Fibroblast of lung (primary cell): ENCODE results near the gene CDC42EP5. TPM values are rescaled to one million over a fixed set of nuclear protein-coding genes. Genes with fewer than 3 reads are reported as not detected.
A peak's percentile ranks its signal among the peaks of the same experiment; 100 is the strongest.

Experiments
- DNase-seq, 2 donors: peaks; one replicate each; pipeline versions ENCODE4 v3.0.0 to v3.0.0-alpha.2; 2010; ENCODE audit warnings: low read depth in 2 of 2
- H2AFZ ChIP-seq: 2 replicates; pipeline ENCODE4 v1.5.1; 2012; ENCODE audit warnings: low read length, control low read depth, inconsistent platforms
- H3K27ac ChIP-seq: 2 replicates; pipeline ENCODE4 v1.5.1; 2011; ENCODE audit warnings: low read length, control low read depth; ENCODE audit not compliant: insufficient read depth
- H3K27me3 ChIP-seq: 2 replicates; pipeline ENCODE4 v1.5.1; 2011; ENCODE audit warnings: mild to moderate bottlenecking, low read length; ENCODE audit not compliant: control insufficient read depth, insufficient read depth
- H3K36me3 ChIP-seq: 2 replicates; pipeline ENCODE4 v1.5.1; 2011; ENCODE audit warnings: low read length; ENCODE audit not compliant: control insufficient read depth, insufficient read depth
- H3K4me1 ChIP-seq: 2 replicates; pipeline ENCODE4 v1.5.1; 2011; ENCODE audit warnings: low read length; ENCODE audit not compliant: control insufficient read depth, insufficient read depth; ENCODE audit errors: extremely low read depth
- H3K4me2 ChIP-seq: 2 replicates; pipeline ENCODE4 v1.5.1; 2011; ENCODE audit warnings: low read length, control low read depth; ENCODE audit not compliant: insufficient read depth; ENCODE audit errors: extremely low read depth
- H3K4me3 ChIP-seq, 4 experiments: fragments of 200-600 bp in 1 of 4; sonication (generic) in 1 of 4; replicated peaks in 1 of 4; 2 replicates each; pipeline ENCODE4 v1.5.1; 2011 to 2016; ENCODE audit warnings: low read length in 4 of 4, low read depth in 3 of 4, mild to moderate bottlenecking in 3 of 4, control low read depth in 2 of 4, inconsistent platforms in 1 of 4, mixed read lengths in 1 of 4; ENCODE audit not compliant: insufficient read depth in 1 of 4; ENCODE audit errors: control extremely low read depth in 1 of 4
- H3K79me2 ChIP-seq: 2 replicates; pipeline ENCODE4 v1.5.1; 2012; ENCODE audit warnings: mild to moderate bottlenecking, low read length, inconsistent platforms; ENCODE audit not compliant: control insufficient read depth, insufficient read depth
- H3K9ac ChIP-seq: 2 replicates; pipeline ENCODE4 v1.5.1; 2011; ENCODE audit warnings: mild to moderate bottlenecking, low read length, control low read depth; ENCODE audit not compliant: insufficient read depth
- H3K9me3 ChIP-seq: 2 replicates; pipeline ENCODE4 v1.5.1; 2012; ENCODE audit warnings: low read depth, low read length; ENCODE audit not compliant: control insufficient read depth, insufficient read depth
- H4K20me1 ChIP-seq: 2 replicates; pipeline ENCODE4 v1.5.1; 2011; ENCODE audit warnings: low read length; ENCODE audit not compliant: control insufficient read depth, insufficient read depth; ENCODE audit errors: extremely low read depth
- CTCF ChIP-seq, 2 donors: IDR thresholded peaks in 1 of 2; conservative IDR thresholded peaks in 1 of 2; 1 replicate in 1 of 2; 2 replicates in 1 of 2; pipeline ENCODE4 v1.5.1; 2011 to 2012; ENCODE audit warnings: low read length in 2 of 2, control low read depth in 1 of 2, inconsistent platforms in 1 of 2, low read depth in 1 of 2, mild to moderate bottlenecking in 1 of 2
- EZH2 ChIP-seq: IDR thresholded peaks from 2 replicates; pipeline ENCODE4 v1.5.1; 2012; ENCODE audit warnings: low read length, control low read depth, mild to moderate bottlenecking; ENCODE audit errors: missing control alignments
- polyA plus RNA-seq, 2 donors: library from polyadenylated mRNA; depleted of rRNA in 1 of 2; stranded (reverse) in 1 of 2; unstranded in 1 of 2; fragments of >200 nt; gene quantifications; 2 replicates each; pipeline ENCODE4 v1.2.1, GENCODE V29; 2011 to 2012; ENCODE audit warnings: missing spikeins in 1 of 2
- total RNA-seq: library from RNA; depleted of rRNA; stranded (reverse); fragments of >200 nt; gene quantifications from 2 replicates; pipeline ENCODE4 v1.2.1, GENCODE V29; 2014

CDC42EP5 gene
- total and polyA plus RNA-seq, 2 donors (not counting 1 experiment from before 2014, with no cell fraction given): 7.2 to 14.7 TPM

GRCh38 chr19:54436628-54437252 lies 36.4 kb downstream of the CDC42EP5 start:
- no peak overlapping the region for H2AFZ ChIP-seq
- no peaks in the 10 kb centered on the region for H3K27me3 ChIP-seq
- H3K79me2 ChIP-seq: no peaks in the 10 kb centered on the region
- H4K20me1 ChIP-seq: peaks cover 2% of the 10 kb centered on the region
- no peaks in the 10 kb centered on the region for H3K4me1 ChIP-seq
- TF ChIP-seq CTCF (conservative IDR thresholded peaks at IDR 0.05 in 1 of 2, IDR thresholded peaks at IDR 0.05 in 1 of 2; ENCODE audit: low read depth in 1 of 2, low read length in 2 of 2) (no peak), EZH2 (no peak)
- no peak overlapping the region for H3K4me3 ChIP-seq
- H3K9ac ChIP-seq: no peak overlapping the region
- no peak overlapping the region for H3K4me2 ChIP-seq
- H3K9me3 ChIP-seq: no peaks in the 10 kb centered on the region
- H3K36me3 ChIP-seq: no peaks in the 10 kb centered on the region
- no peak for DNase-seq
- H3K27ac ChIP-seq: no peak overlapping the region

DNA sequence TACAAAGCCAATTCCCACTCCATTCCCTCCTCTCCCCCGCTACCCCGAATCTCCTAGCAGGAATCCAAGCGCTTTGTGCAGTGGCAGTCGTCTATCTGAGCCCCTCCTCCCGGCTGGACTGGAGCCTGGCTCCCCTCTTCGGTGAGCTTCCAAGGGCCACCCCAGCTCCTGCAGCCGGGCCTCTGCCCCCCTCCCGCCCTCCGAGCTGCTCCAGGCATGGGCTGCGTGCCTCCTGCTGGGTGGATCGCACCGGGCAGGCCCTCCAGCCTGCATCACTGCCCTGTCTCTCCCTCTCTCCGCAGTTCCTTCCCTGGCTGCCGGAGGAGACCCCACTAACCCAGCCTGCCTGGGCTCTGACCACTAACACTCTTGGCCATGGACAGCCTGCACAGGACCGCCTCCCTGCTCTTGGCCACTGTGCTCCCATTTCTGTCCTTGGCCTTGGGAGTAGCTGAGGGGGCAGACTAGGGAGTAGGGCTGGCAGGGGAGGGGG lies 37.0 kb downstream of the CDC42EP5 start:
- Histone ChIP-seq H3K4me3 (no peak overlapping the region), H3K9me3 (no peaks in the 10 kb centered on the region), H4K20me1 (peaks cover 2% of the 10 kb centered on the region), H3K36me3 (no peaks in the 10 kb centered on the region), H3K27ac (no peak overlapping the region), H3K79me2 (no peaks in the 10 kb centered on the region), H3K4me1 (no peaks in the 10 kb centered on the region), H2AFZ (no peak overlapping the region), H3K27me3 (no peaks in the 10 kb centered on the region), H3K4me2 (no peak overlapping the region), H3K9ac (no peak overlapping the region)
- no peak for TF ChIP-seq EZH2
- peak in 1 of 2 donors; percentile 2 for TF ChIP-seq CTCF (conservative IDR thresholded peaks at IDR 0.05 in 1 of 2, IDR thresholded peaks at IDR 0.05 in 1 of 2; ENCODE audit: low read depth in 1 of 2, low read length in 2 of 2)
- DNase-seq: no peak

DNA sequence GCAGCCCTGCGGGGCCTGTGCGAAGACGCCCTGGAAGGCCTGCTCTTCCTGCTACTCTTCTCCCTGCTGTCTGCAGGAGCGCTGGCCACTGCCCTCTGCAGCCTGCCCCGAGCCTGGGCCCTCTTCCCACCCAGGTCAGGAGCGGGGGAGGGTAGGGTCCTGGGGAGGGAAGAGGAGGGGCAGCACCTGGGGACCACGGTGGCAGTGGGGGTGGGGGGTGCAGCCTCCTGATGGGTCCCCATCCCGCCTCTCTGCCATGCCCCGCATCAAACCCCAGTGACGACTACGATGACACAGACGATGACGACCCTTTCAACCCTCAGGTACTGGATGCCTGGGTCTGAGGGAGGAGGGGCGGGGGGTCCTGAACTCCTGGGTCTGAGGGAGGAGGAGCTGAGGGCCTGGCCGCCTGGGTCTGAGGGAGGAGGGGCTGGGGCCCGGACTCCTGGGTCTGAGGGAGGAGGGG lies 37.5 kb downstream of the CDC42EP5 start:
- Histone ChIP-seq H3K79me2 (no peaks in the 10 kb centered on the region), H3K27ac (no peak overlapping the region), H3K9me3 (no peaks in the 10 kb centered on the region), H3K36me3 (no peaks in the 10 kb centered on the region), H3K4me3 (no peak overlapping the region), H3K9ac (no peak overlapping the region), H2AFZ (no peak overlapping the region), H3K27me3 (no peaks in the 10 kb centered on the region), H3K4me2 (no peak overlapping the region), H3K4me1 (no peaks in the 10 kb centered on the region), H4K20me1 (peaks cover 2% of the 10 kb centered on the region)
- DNase-seq: no peak
- TF ChIP-seq EZH2 (no peak), CTCF (conservative IDR thresholded peaks at IDR 0.05 in 1 of 2, IDR thresholded peaks at IDR 0.05 in 1 of 2; ENCODE audit: low read depth in 1 of 2, low read length in 2 of 2) (no peak)
